Fibroblast of lung (primary cell): ENCODE results near the gene NXN.

ENCODE experiments used
- EZH2 ChIP-seq: IDR thresholded peaks from 2 replicates; pipeline ENCODE4 v1.5.1; 2012; ENCODE audit warnings: low read length, control low read depth, mild to moderate bottlenecking; ENCODE audit errors: missing control alignments
- TF ChIP-seq, protein P1 (sequence below), 2 donors: IDR thresholded peaks in 1 of 2; conservative IDR thresholded peaks in 1 of 2; 1 replicate in 1 of 2; 2 replicates in 1 of 2; pipeline ENCODE4 v1.5.1; 2011 to 2012; ENCODE audit warnings: low read length in 2 of 2, control low read depth in 1 of 2, inconsistent platforms in 1 of 2, low read depth in 1 of 2, mild to moderate bottlenecking in 1 of 2

DNA sequence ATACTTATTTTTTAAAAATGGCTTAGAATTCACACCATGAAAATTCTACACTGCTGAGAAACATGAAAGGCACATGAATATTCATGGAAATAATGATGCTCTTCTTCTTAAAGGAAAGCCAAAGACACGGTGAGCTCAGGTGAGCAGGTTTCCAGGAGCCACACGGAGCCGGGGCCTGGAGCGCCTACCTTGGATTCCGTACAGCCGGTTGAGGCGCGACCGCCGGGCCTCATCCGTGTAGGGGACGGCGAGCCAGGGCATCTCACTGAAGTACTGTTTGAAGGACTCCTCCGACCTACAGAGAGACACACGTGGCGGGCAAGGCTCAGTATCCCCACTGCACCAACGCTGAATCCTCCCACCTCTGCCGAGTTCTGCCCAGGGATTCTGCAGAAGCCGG, 160.3 kb downstream of the NXN start:
- TF ChIP-seq, protein P1, sequence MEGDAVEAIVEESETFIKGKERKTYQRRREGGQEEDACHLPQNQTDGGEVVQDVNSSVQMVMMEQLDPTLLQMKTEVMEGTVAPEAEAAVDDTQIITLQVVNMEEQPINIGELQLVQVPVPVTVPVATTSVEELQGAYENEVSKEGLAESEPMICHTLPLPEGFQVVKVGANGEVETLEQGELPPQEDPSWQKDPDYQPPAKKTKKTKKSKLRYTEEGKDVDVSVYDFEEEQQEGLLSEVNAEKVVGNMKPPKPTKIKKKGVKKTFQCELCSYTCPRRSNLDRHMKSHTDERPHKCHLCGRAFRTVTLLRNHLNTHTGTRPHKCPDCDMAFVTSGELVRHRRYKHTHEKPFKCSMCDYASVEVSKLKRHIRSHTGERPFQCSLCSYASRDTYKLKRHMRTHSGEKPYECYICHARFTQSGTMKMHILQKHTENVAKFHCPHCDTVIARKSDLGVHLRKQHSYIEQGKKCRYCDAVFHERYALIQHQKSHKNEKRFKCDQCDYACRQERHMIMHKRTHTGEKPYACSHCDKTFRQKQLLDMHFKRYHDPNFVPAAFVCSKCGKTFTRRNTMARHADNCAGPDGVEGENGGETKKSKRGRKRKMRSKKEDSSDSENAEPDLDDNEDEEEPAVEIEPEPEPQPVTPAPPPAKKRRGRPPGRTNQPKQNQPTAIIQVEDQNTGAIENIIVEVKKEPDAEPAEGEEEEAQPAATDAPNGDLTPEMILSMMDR (conservative IDR thresholded peaks at IDR 0.05 in 1 of 2, IDR thresholded peaks at IDR 0.05 in 1 of 2; ENCODE audit: low read depth in 1 of 2, low read length in 2 of 2): no peak
- TF ChIP-seq EZH2: no peak
